ENCODE results near the gene PPP2R2D.

The PPP2R2D gene

GRCh38 chr10:131875501-131875900 lies 25.3 kb upstream of the PPP2R2D start:
- no peak overlapping the region for H3K4me3 ChIP-seq (ENCODE audit: low read depth, low read length)
- TF ChIP-seq CTCF (IDR thresholded peaks at IDR 0.05; ENCODE audit: low read depth, low read length), result no peak

GRCh38 chr10:131876017-131876416 lies 24.8 kb upstream of the PPP2R2D start:
- no peak for TF ChIP-seq CTCF (IDR thresholded peaks at IDR 0.05; ENCODE audit: low read depth, low read length)
- H3K4me3 ChIP-seq (ENCODE audit: low read depth, low read length), result no peak overlapping the region

- H3K4me3 ChIP-seq (ENCODE audit: low read depth, low read length), result no peak overlapping the region
- no peak for TF ChIP-seq CTCF (IDR thresholded peaks at IDR 0.05; ENCODE audit: low read depth, low read length)
Measured at GRCh38 chr10:131876508-131876907, 24.3 kb upstream of the PPP2R2D start.

GRCh38 chr10:131880016-131880590 lies 20.7 kb upstream of the PPP2R2D start:
- H3K4me3 ChIP-seq (ENCODE audit: low read depth, low read length), result no peak overlapping the region
- no peak for TF ChIP-seq CTCF (IDR thresholded peaks at IDR 0.05; ENCODE audit: low read depth, low read length)

- H3K4me3 ChIP-seq (ENCODE audit: low read depth, low read length), result no peak overlapping the region
- TF ChIP-seq CTCF (IDR thresholded peaks at IDR 0.05; ENCODE audit: low read depth, low read length), result no peak
Measured at GRCh38 chr10:131881104-131881880, 19.5 kb upstream of the PPP2R2D start.

GRCh38 chr10:131882151-131882550 lies 18.7 kb upstream of the PPP2R2D start:
- no peak for TF ChIP-seq CTCF (IDR thresholded peaks at IDR 0.05; ENCODE audit: low read depth, low read length)
- H3K4me3 ChIP-seq (ENCODE audit: low read depth, low read length), result no peak overlapping the region

Data from WI38 (cell line).